Measurements from ENCODE around the gene KIF1A. TPM values are rescaled to one million over a fixed set of nuclear protein-coding genes. Genes with fewer than 3 reads are reported as not detected.

Gene KIF1A
- total and polyA plus RNA-seq, 4 experiments from 2014 or later, result not detected

DNA sequence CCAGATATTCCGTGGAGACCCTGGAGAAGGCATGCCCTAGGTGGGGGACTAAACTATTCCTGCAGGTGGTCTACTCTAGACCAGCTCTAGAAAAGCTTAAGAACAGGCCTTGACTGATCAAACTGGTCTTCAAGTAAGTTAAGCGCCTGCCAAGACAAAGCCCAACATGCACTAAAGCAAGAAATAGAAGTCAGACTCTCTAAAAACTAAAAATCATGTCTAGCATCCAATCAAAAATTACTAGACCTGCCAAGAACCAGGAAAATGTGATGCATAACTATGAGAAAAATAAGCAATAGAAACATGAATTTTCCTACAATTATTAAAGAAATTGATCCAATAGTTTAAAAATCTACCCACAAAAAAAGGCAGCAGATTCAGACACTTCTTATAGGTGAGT lies 13.6 kb downstream of the KIF1A start:
- Mint-ChIP-seq H3K9me3 (peaks cover 0 to 9% (median 3%) of the 10 kb centered on the region in 8 donors), H3K4me3 (no peak overlapping the region), H3K4me1 (peaks cover 0 to 1% (median 0%) of the 10 kb centered on the region in 4 donors), H3K36me3 (no peaks in the 10 kb centered on the region), H3K27me3 (peaks cover 7 to 17% of the 10 kb centered on the region in 2 donors), H3K27ac (no peak overlapping the region)
- no peaks in the 10 kb centered on the region for H3K27me3 ChIP-seq (ENCODE audit: insufficient read depth, low read length)
- POLR2A ChIA-PET (ENCODE audit: partially characterized antibody), result no interaction called here
- H3K36me3 ChIP-seq (ENCODE audit: insufficient read depth, low read length), result no peaks in the 10 kb centered on the region
- no peak overlapping the region for H3K4me3 ChIP-seq (ENCODE audit: low read length in 2 of 2)
- H3K4me1 ChIP-seq (ENCODE audit: insufficient read depth, low read length), result no peaks in the 10 kb centered on the region
- intact Hi-C loops (cut with micrococcal nuclease), result no loop called here
- CTCF ChIA-PET (ENCODE audit: partially characterized antibody), result no interaction called here
- DNase-seq, result no peak
- H3K9me3 ChIP-seq (ENCODE audit: control insufficient read depth in 1 of 2, low read length in 2 of 2), result no peaks in the 10 kb centered on the region
- no peak overlapping the region for H3K27ac ChIP-seq (ENCODE audit: low read depth, low read length)

DNA sequence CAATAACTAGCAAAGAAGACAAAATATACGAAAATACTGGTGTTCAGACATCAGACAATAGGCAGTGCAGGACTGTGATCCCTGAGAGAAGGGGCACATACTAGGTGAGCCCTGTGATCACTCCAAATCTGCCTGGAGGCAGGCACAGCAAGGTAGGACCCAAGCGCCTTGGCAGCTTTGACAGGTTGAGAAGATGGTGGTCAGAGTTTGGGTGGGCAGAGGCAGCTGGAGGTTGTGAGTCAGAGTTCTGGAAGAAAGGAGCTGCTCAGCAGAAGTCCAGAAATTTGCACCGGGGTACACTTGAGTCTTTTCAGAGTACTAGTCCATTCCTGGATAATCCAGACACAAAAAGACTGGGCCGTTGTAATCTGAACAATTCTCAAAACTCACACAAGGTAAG lies 14.0 kb downstream of the KIF1A start:
- peaks cover 0 to 9% (median 3%) of the 10 kb centered on the region in 8 donors for H3K9me3 Mint-ChIP-seq
- no peaks in the 10 kb centered on the region for H3K4me1 ChIP-seq (ENCODE audit: insufficient read depth, low read length)
- intact Hi-C loops (cut with micrococcal nuclease), result no loop called here
- peaks cover 9 to 17% of the 10 kb centered on the region in 2 donors for H3K27me3 Mint-ChIP-seq
- H3K27ac Mint-ChIP-seq, result no peak overlapping the region
- DNase-seq, result no peak
- no peaks in the 10 kb centered on the region for H3K9me3 ChIP-seq (ENCODE audit: control insufficient read depth in 1 of 2, low read length in 2 of 2)
- no peaks in the 10 kb centered on the region for H3K36me3 ChIP-seq (ENCODE audit: insufficient read depth, low read length)
- H3K4me1 Mint-ChIP-seq, result peaks cover 0 to 1% (median 0%) of the 10 kb centered on the region in 4 donors
- no peaks in the 10 kb centered on the region for H3K27me3 ChIP-seq (ENCODE audit: insufficient read depth, low read length)
- H3K4me3 ChIP-seq (ENCODE audit: low read length in 2 of 2), result no peak overlapping the region
- CTCF ChIA-PET (ENCODE audit: partially characterized antibody), result no interaction called here
- no peak overlapping the region for H3K4me3 Mint-ChIP-seq
- POLR2A ChIA-PET (ENCODE audit: partially characterized antibody), result no interaction called here
- H3K36me3 Mint-ChIP-seq, result no peaks in the 10 kb centered on the region
- H3K27ac ChIP-seq (ENCODE audit: low read depth, low read length), result no peak overlapping the region

DNA sequence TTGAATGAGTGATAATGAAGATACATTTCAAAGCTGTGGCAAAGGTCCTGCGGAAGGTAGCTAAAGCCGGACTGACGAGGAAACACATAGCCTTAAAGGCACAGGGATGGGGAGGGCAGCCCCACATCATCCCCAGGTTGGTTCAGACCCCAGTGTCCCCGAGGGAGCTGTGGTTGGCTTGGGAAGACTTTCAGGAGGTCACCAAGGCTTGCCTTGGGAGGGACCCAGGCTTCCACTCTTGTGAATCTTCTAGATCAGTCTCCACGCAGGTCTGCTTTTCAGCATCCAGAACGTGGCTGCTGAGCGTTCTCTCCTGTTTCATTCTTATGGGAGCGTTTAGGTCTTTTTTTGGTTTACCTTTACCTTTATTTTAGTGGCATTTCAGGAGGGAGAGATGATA lies 16.8 kb downstream of the KIF1A start:
- no peak for DNase-seq
- Mint-ChIP-seq H3K36me3 (no peaks in the 10 kb centered on the region), H3K27me3 (peaks cover 17 to 19% of the 10 kb centered on the region in 2 donors), H3K9me3 (peaks cover 0 to 9% (median 3%) of the 10 kb centered on the region in 8 donors), H3K4me1 (no peaks in the 10 kb centered on the region), H3K27ac (no peak overlapping the region), H3K4me3 (no peak overlapping the region)
- Histone ChIP-seq H3K36me3 (ENCODE audit: insufficient read depth, low read length) (no peaks in the 10 kb centered on the region), H3K27ac (ENCODE audit: low read depth, low read length) (no peak overlapping the region), H3K4me3 (ENCODE audit: low read length in 2 of 2) (no peak overlapping the region), H3K4me1 (ENCODE audit: insufficient read depth, low read length) (no peaks in the 10 kb centered on the region), H3K9me3 (ENCODE audit: control insufficient read depth in 1 of 2, low read length in 2 of 2) (no peaks in the 10 kb centered on the region), H3K27me3 (ENCODE audit: insufficient read depth, low read length) (no peaks in the 10 kb centered on the region)
- ChIA-PET POLR2A (ENCODE audit: partially characterized antibody) (no interaction called here), CTCF (ENCODE audit: partially characterized antibody) (no interaction called here)
- intact Hi-C loops (cut with micrococcal nuclease), result no loop called here

DNA sequence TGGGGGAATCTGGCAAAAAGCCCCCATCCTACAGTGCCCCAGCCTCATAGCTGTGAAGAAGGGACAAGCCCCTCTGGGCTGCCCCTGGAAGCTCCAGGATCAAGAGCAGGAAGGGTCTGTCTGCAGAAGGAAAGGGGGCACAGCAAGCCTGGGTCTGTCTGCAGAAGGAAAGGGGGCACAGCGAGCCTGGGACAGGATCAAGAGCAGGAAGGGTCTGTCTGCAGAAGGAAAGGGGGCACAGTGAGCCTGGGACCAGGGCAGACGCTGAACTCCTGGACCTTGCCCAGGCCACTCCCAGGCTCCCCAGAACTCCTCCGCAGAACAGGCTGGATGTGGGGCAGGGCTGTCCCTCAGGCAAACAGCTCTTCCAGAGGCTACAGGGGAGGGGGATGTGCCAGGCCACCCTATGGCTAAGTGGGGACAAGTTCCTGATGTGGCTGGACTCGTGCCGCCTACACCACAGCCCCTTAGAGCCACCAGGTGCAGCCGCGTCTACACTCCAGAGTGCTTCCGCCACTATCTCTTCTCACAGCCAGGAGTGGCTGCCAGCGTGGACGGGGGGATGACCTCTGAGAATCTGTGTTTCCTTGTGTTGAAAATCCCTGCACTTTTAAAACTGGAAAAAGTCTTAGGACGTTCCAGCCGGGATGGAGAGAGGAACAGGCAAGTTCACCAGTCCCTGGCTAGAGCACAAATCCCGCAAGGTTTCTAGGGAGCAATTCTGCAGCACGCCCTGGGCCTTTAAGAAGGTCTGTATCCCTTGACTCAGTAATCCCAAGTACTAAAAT lies 20.8 kb downstream of the KIF1A start:
- no peak overlapping the region for H3K4me3 Mint-ChIP-seq
- ChIA-PET POLR2A (ENCODE audit: partially characterized antibody) (no interaction called here), CTCF (ENCODE audit: partially characterized antibody) (no interaction called here)
- no peaks in the 10 kb centered on the region for H3K9me3 ChIP-seq (ENCODE audit: control insufficient read depth in 1 of 2, low read length in 2 of 2)
- no peaks in the 10 kb centered on the region for H3K36me3 ChIP-seq (ENCODE audit: insufficient read depth, low read length)
- H3K4me1 Mint-ChIP-seq, result no peaks in the 10 kb centered on the region
- H3K27ac Mint-ChIP-seq, result no peak overlapping the region
- H3K9me3 Mint-ChIP-seq, result peaks cover 0 to 2% (median 0%) of the 10 kb centered on the region in 8 donors
- intact Hi-C loops (cut with micrococcal nuclease), result no loop called here
- no peaks in the 10 kb centered on the region for H3K4me1 ChIP-seq (ENCODE audit: insufficient read depth, low read length)
- no peak overlapping the region for H3K4me3 ChIP-seq (ENCODE audit: low read length in 2 of 2)
- H3K36me3 Mint-ChIP-seq, result no peaks in the 10 kb centered on the region
- H3K27me3 ChIP-seq (ENCODE audit: insufficient read depth, low read length), result no peaks in the 10 kb centered on the region
- H3K27ac ChIP-seq (ENCODE audit: low read depth, low read length), result no peak overlapping the region
- peaks cover 13 to 27% of the 10 kb centered on the region in 2 donors for H3K27me3 Mint-ChIP-seq
- DNase-seq, result no peak

DNA sequence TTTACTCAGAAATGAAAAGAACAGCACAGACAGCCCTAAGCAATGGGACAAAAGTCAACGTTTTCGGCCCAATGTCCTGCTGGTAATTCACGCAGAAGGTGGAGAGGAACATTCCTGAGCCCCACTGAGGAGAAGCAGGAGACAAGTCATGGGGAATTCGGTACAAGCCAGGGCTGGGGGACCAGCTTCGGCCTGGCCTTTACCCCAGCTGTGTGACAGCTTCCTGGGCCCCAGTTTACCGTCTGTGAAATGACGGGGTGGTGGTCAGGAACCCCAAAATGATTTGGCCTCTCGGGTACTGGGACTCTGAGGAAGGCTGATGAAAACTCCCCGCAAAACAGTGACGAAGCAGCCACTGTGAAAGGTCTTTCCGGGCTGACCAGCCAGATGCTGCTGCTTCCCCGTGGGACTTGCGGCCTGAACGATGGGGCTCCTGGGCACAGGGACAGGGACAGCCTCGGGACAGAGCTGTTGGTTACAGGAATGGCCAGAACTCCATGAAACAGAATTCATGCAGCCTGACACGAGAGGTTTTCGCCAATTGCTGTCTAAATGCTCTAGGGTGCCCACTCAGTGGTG lies 21.6 kb downstream of the KIF1A start:
- Mint-ChIP-seq H3K4me3 (no peak overlapping the region), H3K36me3 (no peaks in the 10 kb centered on the region), H3K27me3 (peaks cover 12 to 27% of the 10 kb centered on the region in 2 donors), H3K4me1 (no peaks in the 10 kb centered on the region), H3K27ac (no peak overlapping the region), H3K9me3 (no peaks in the 10 kb centered on the region)
- CTCF ChIA-PET (ENCODE audit: partially characterized antibody), result no interaction called here
- H3K27me3 ChIP-seq (ENCODE audit: insufficient read depth, low read length), result no peaks in the 10 kb centered on the region
- H3K4me3 ChIP-seq (ENCODE audit: low read length in 2 of 2), result no peak overlapping the region
- H3K9me3 ChIP-seq (ENCODE audit: control insufficient read depth in 1 of 2, low read length in 2 of 2), result no peaks in the 10 kb centered on the region
- no peaks in the 10 kb centered on the region for H3K36me3 ChIP-seq (ENCODE audit: insufficient read depth, low read length)
- H3K4me1 ChIP-seq (ENCODE audit: insufficient read depth, low read length), result no peaks in the 10 kb centered on the region
- POLR2A ChIA-PET (ENCODE audit: partially characterized antibody), result no interaction called here
- no peak for DNase-seq
- H3K27ac ChIP-seq (ENCODE audit: low read depth, low read length), result no peak overlapping the region
- intact Hi-C loops (cut with micrococcal nuclease), result no loop called here

DNA sequence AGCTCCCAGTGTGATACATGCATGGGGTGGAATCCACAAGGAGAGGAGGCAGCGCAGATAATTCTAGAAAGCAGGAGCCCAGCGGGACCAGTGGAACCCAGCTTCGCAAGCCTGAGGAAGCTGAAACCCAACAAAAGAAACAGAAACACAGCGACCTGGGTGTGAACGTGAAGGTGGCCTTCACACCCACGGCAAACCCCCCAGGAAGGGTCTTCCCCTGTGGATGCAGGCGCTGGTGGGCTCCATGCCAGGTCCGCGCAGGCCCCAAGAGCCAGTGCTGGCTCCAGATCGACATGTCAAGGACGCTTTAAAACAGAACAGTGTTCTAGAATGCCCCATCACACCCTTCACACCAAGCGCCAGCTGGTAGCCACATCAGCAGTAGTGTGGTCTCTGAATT lies 22.1 kb downstream of the KIF1A start:
- H3K4me1 Mint-ChIP-seq, result no peaks in the 10 kb centered on the region

DNA sequence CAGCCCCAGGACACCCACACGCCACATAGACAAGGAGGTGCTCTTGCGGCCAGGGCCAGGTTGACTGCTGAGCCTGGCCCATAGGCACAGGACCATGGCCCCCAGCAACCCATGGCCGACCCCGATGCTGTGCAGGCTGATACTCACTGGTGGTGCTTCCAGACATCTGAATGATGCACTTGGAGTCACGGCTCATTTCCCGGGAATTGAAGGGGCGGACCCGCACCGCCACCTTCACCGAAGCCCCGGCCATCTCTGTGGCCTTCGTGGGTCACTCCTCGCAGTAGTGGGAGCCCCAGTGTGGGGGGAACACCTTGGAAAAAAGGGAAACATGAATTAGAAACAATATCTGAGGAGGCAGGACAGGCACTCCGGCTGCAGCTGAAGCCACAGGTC lies 22.5 kb downstream of the KIF1A start:
- Histone ChIP-seq H3K9me3 (ENCODE audit: control insufficient read depth in 1 of 2, low read length in 2 of 2) (no peaks in the 10 kb centered on the region), H3K36me3 (ENCODE audit: insufficient read depth, low read length) (no peaks in the 10 kb centered on the region), H3K27ac (ENCODE audit: low read depth, low read length) (no peak overlapping the region), H3K27me3 (ENCODE audit: insufficient read depth, low read length) (no peaks in the 10 kb centered on the region), H3K4me3 (ENCODE audit: low read length in 2 of 2) (no peak overlapping the region), H3K4me1 (ENCODE audit: insufficient read depth, low read length) (no peaks in the 10 kb centered on the region)
- H3K4me3 Mint-ChIP-seq, result no peak overlapping the region
- peaks cover 8 to 27% of the 10 kb centered on the region in 2 donors for H3K27me3 Mint-ChIP-seq
- DNase-seq, result no peak
- H3K9me3 Mint-ChIP-seq, result no peaks in the 10 kb centered on the region
- no peaks in the 10 kb centered on the region for H3K4me1 Mint-ChIP-seq
- no peaks in the 10 kb centered on the region for H3K36me3 Mint-ChIP-seq
- intact Hi-C loops (cut with micrococcal nuclease), result no loop called here
- POLR2A ChIA-PET (ENCODE audit: partially characterized antibody), result interaction anchor here (0.7 kb wide), 1 partner anchor 840 kb away, joined by 3 read pairs; the partner anchor contains the start of gene ATG4B
- CTCF ChIA-PET (ENCODE audit: partially characterized antibody), result no interaction called here
- H3K27ac Mint-ChIP-seq, result no peak overlapping the region

More for the DNA sequence above, 22.1 kb downstream of the KIF1A start:
- CTCF ChIA-PET (ENCODE audit: partially characterized antibody), result no interaction called here
- no peak overlapping the region for H3K4me3 ChIP-seq (ENCODE audit: low read length in 2 of 2)
- no peaks in the 10 kb centered on the region for H3K4me1 ChIP-seq (ENCODE audit: insufficient read depth, low read length)
- H3K9me3 ChIP-seq (ENCODE audit: control insufficient read depth in 1 of 2, low read length in 2 of 2), result no peaks in the 10 kb centered on the region
- POLR2A ChIA-PET (ENCODE audit: partially characterized antibody), result interaction anchor here (0.7 kb wide), 1 partner anchor 840 kb away, joined by 3 read pairs; the partner anchor contains the start of gene ATG4B
- no peaks in the 10 kb centered on the region for H3K27me3 ChIP-seq (ENCODE audit: insufficient read depth, low read length)
- no peak for DNase-seq
- Mint-ChIP-seq H3K27me3 (peaks cover 8 to 27% of the 10 kb centered on the region in 2 donors), H3K9me3 (no peaks in the 10 kb centered on the region), H3K36me3 (no peaks in the 10 kb centered on the region), H3K4me3 (no peak overlapping the region), H3K27ac (no peak overlapping the region)
- intact Hi-C loops (cut with micrococcal nuclease), result no loop called here
- no peaks in the 10 kb centered on the region for H3K36me3 ChIP-seq (ENCODE audit: insufficient read depth, low read length)
- H3K27ac ChIP-seq (ENCODE audit: low read depth, low read length), result no peak overlapping the region
